Mesodermal cell (in vitro differentiated cells): Measurements from ENCODE around the gene DIS3L.
"Not testable (repeated sequence)": the region's sequence is repeated elsewhere in the genome, so short reads cannot be mapped to it uniquely, and the experiment has no call there.

Experiments used
- H3K27ac ChIP-seq: 2 replicates; pipeline ENCODE4 v1.7.0; 2013; ENCODE audit warnings: mild to moderate bottlenecking, low read depth, low read length, moderate library complexity; ENCODE audit not compliant: severe bottlenecking
- H3K36me3 ChIP-seq: 2 replicates; pipeline ENCODE4 v1.7.1; 2013; ENCODE audit warnings: mild to moderate bottlenecking, low read length, moderate library complexity; ENCODE audit not compliant: control insufficient read depth, insufficient read depth
- H3K4me1 ChIP-seq: one replicate; pipeline ENCODE4 v1.7.1; 2013; ENCODE audit warnings: mild to moderate bottlenecking, low read length; ENCODE audit not compliant: insufficient read depth, control insufficient read depth, poor library complexity, severe bottlenecking
- H3K4me3 ChIP-seq: 2 replicates; pipeline ENCODE4 v1.7.0; 2013; ENCODE audit warnings: low read length, control low read depth, mild to moderate bottlenecking; ENCODE audit not compliant: insufficient read depth, poor library complexity, severe bottlenecking; ENCODE audit errors: extremely low read depth
- H3K9me3 ChIP-seq: 2 replicates; pipeline ENCODE4 v1.7.1; 2013; ENCODE audit warnings: mild to moderate bottlenecking, low read length, moderate library complexity; ENCODE audit not compliant: control insufficient read depth
- WGBS, 2 experiments: methylation state at CpG; one replicate each; pipeline ENCODE4 v1.1.5; 2013; ENCODE audit warnings: missing lambda C conversion rate in 2 of 2; ENCODE audit not compliant: insufficient coverage in 2 of 2; 5-methylcytosine and 5-hydroxymethylcytosine counted together

Gene DIS3L

DNA sequence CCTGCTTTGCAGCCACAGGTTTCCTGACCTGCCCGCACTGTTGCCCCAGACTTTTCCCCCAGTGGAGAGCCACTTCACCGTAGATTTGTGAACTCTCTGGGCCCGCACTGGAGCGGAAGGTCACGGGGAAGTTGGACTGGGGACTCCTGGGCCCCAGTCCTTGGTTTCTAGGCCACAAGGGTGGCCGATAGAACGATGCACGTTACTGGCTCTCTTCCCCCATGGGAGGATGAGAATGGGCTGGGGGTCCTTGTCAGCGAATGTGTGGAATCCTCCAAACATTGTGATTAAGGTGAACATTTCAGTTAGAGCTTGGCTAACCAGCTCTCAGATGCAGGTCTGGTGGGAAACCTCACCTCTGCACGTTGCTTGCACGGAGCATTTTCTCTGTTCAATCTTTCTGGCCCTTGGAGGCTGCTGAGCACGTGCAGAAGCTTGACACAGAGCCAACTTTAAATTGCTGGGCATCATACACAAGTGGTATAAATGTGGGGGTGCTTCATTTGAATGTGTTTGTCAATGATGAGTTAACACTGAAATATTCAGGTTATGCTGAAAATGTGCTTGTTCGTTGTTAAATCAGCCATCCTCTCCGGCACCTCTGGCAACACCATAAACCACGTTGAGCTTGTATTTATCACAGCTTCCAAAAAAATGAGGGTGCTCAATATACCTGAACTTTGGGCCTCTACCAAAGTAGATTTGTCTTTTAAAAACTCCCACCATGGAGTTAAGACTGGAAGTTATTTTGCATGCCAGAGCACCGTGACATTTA is 976 bp downstream of the DIS3L start:
- Histone ChIP-seq H3K36me3 (no peaks in the 10 kb centered on the region), H3K27ac (peak overlapping the region; percentile 86)
- 8 to 12% methylated on average over 10 to 13 of the region's 16 CpGs for WGBS, 2 experiments

DNA sequence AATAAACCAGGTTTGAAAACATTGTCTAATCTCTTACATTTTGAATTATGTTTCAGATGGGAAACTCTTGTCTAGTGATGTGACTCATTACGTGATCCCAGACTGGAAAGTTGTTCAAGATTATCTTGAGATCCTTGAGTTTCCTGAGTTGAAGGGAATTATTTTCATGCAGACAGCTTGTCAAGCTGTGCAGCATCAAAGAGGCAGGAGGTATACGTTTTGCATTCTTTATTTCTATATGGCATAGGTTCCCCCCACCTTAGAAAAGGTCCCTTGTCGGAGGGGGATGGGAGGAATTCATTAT is 1.5 kb downstream of the DIS3L start:
- Histone ChIP-seq H3K4me1 (peaks cover 18% of the 10 kb centered on the region), H3K36me3 (no peaks in the 10 kb centered on the region), H3K27ac (peak overlapping the region; percentile 86), H3K4me3 (peak overlapping the region; percentile 46), H3K9me3 (no peaks in the 10 kb centered on the region)
- WGBS, 2 experiments: 78% methylated on average over 1 of the region's 3 CpGs; no CpG with 5 or more reads in 1 of the 2 experiments

More for the DNA sequence above, 976 bp downstream of the DIS3L start:
- Histone ChIP-seq H3K4me1 (peaks cover 18% of the 10 kb centered on the region), H3K4me3 (peak overlapping the region; percentile 46), H3K9me3 (no peaks in the 10 kb centered on the region)

GRCh38 chr15:66296186-66296585 is 2.8 kb downstream of the DIS3L start:
- WGBS, 2 experiments: 100% methylated on average over 1 to 2 of the region's 5 CpGs
- H3K9me3 ChIP-seq: no peaks in the 10 kb centered on the region
- peaks cover 18% of the 10 kb centered on the region for H3K4me1 ChIP-seq
- H3K4me3 ChIP-seq: no peak overlapping the region
- no peaks in the 10 kb centered on the region for H3K36me3 ChIP-seq
- no peak overlapping the region for H3K27ac ChIP-seq

GRCh38 chr15:66298803-66299251 is 5.5 kb downstream of the DIS3L start:
- peaks cover 18% of the 10 kb centered on the region for H3K4me1 ChIP-seq
- H3K27ac ChIP-seq: no peak overlapping the region
- 82 to 85% methylated on average over 2 to 4 of the region's 4 CpGs for WGBS, 2 experiments
- no peak overlapping the region for H3K4me3 ChIP-seq
- H3K9me3 ChIP-seq: no peaks in the 10 kb centered on the region
- H3K36me3 ChIP-seq: no peaks in the 10 kb centered on the region

- 96% methylated on average over 4 of the region's 5 CpGs for WGBS, 2 experiments
- H3K9me3 ChIP-seq: no peaks in the 10 kb centered on the region
- no peak overlapping the region for H3K27ac ChIP-seq
- no peak overlapping the region for H3K4me3 ChIP-seq
- peaks cover 5% of the 10 kb centered on the region for H3K4me1 ChIP-seq
- H3K36me3 ChIP-seq: no peaks in the 10 kb centered on the region
Measured at GRCh38 chr15:66302489-66303278, 9.3 kb downstream of the DIS3L start.

DNA sequence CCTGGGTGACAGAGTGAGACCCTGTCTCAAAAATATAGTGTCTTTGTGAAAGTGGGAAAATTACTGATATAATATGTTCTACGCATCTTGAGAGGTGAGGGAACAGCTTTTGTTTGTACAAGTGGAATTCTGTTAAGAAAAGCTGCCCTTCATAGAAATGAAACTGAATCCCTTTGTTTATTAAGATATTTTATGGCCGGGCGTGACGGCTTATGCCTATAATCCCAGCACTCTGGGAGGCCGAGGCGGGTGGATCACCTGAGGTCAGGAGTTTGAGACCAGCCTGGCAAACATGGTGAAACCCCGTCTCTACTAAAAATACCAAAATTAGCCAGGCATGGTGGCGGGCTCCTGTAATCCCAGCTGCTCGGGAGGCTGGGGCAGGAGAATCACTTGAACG is 11.1 kb downstream of the DIS3L start:
- H3K4me3 ChIP-seq, H3K36me3 ChIP-seq, H3K4me1 ChIP-seq, H3K27ac ChIP-seq, H3K9me3 ChIP-seq: not testable (repeated sequence)
- 88 to 91% methylated on average over 5 to 9 of the region's 10 CpGs for WGBS, 2 experiments

DNA sequence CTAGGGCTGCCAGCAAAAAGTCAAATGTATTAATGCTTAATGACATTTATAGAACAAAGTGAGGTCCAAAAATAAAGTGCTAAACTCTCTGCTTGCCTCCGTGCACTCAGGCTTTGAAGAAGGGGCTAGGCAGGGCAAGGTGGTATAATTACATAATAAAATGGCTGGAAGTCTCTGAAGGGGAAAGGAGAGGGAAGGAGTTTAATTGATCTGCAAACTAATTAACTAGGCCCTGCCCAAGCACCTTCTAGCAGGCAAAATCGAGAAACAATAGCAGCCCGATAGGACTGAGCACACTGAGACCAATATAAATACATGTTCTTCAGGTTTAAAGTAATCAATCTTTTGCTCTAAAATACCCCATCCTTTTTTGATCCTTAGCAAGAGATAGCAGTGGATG is 13.0 kb downstream of the DIS3L start:
- peaks cover 14% of the 10 kb centered on the region for H3K36me3 ChIP-seq
- WGBS, 2 experiments: 95 to 100% methylated on average over 1 to 2 of the region's 3 CpGs
- no peaks in the 10 kb centered on the region for H3K4me1 ChIP-seq
- H3K27ac ChIP-seq: no peak overlapping the region
- H3K4me3 ChIP-seq: no peak overlapping the region
- no peaks in the 10 kb centered on the region for H3K9me3 ChIP-seq

DNA sequence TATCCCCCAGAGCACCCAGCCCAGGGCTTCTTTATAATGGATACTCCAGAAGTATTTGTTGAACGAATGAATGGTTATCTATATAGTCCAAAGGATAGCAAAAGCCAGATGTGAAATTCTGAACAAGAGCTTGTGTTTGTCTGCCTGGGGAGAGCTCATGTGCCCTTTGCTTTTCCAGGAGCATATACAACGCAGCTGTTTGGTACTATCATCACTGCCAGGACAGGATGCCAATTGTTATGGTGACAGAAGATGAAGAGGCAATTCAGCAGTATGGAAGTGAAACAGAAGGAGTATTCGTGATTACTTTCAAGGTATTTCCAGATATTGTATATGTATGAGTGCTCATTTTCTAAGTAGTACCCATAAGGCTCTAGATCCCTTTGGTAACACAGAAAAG is 15.2 kb downstream of the DIS3L start:
- Histone ChIP-seq H3K9me3 (no peaks in the 10 kb centered on the region), H3K4me1 (no peaks in the 10 kb centered on the region), H3K4me3 (no peak overlapping the region), H3K27ac (no peak overlapping the region), H3K36me3 (peaks cover 25% of the 10 kb centered on the region)
- WGBS, 2 experiments: 89 to 93% methylated on average over 3 of the region's 3 CpGs

DNA sequence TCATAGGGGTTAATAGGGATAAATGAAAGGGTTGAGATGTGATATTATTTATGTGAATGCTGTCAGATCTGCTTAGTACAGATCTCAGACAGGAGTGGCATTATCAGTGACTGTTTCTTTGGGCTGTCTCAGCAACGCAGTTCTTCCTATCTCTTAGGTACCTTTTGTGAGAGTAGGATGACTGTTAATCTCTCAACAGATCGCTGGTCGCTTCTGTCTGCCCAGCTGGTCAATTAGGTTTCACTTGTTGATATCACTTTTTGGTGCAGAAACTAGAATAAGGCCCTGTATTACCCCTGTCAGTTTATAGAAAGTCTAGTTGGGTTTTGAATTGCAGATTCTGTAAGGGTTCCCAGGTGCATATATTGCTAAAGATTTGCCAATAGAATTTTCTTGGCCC is 16.5 kb downstream of the DIS3L start:
- WGBS, 2 experiments: 85 to 100% methylated on average over 3 of the region's 3 CpGs

DNA sequence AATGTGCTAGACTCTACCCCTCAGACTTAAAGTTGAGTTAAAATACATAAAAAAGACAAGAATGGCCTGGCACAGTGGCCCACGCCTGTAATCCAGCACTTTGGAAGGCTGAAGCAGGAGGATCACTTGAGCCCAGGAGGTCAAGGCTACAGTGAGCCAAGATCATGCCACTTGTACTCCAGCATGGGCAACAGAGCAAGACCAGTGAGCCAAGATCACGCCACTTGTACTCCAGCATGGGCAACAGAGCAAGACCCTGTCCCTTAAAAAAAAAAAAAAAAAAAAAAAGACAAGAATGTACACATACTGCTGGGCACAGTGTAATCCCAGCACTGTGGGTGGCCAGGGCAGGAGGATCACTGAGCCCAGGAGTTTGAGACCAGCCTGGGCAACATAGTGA is 17.4 kb downstream of the DIS3L start:
- no peaks in the 10 kb centered on the region for H3K4me1 ChIP-seq
- no peak overlapping the region for H3K4me3 ChIP-seq
- H3K9me3 ChIP-seq: no peaks in the 10 kb centered on the region
- WGBS, 2 experiments: 89 to 95% methylated on average over 1 to 2 of the region's 2 CpGs
- H3K27ac ChIP-seq: no peak overlapping the region
- peaks cover 38% of the 10 kb centered on the region for H3K36me3 ChIP-seq

More for the DNA sequence above, 16.5 kb downstream of the DIS3L start:
- H3K27ac ChIP-seq: no peak overlapping the region
- H3K4me1 ChIP-seq: no peaks in the 10 kb centered on the region
- no peaks in the 10 kb centered on the region for H3K9me3 ChIP-seq
- H3K4me3 ChIP-seq: no peak overlapping the region
- H3K36me3 ChIP-seq: peaks cover 36% of the 10 kb centered on the region

GRCh38 chr15:66312144-66312543 is 18.8 kb downstream of the DIS3L start:
- Histone ChIP-seq H3K36me3 (peaks cover 38% of the 10 kb centered on the region), H3K4me3 (no peak overlapping the region), H3K27ac (no peak overlapping the region), H3K4me1 (no peaks in the 10 kb centered on the region), H3K9me3 (no peaks in the 10 kb centered on the region)
- WGBS, 2 experiments: no CpG with 5 or more reads among the region's 2 CpGs
